Left lung (tissue), 10 donors: ENCODE data around the gene OTOGL. TPM values are rescaled to one million over a fixed set of nuclear protein-coding genes. Genes with fewer than 3 reads are reported as not detected.

Source experiments
- ATAC-seq: fragments of 200-7000 bp; cut with Tn5 transposase; one replicate; pipeline ENCODE4 v1.9.1; 2020; ENCODE audit warnings: moderate library complexity
- DNase-seq, 4 donors: peaks; one replicate each; pipeline ENCODE4 v3.0.0-alpha.2; 2013 to 2020
- H3K27ac ChIP-seq, 2 donors: fragments of 200-600 bp; sonication (generic) in 1 of 2; one replicate each; pipeline versions ENCODE4 v1.5.0 to v1.8.0; 2020 to 2021
- H3K27me3 ChIP-seq, 2 donors: fragments of 200-600 bp; sonication (generic) in 1 of 2; one replicate each; pipeline versions ENCODE4 v1.5.0 to v1.8.0; 2020 to 2021
- H3K36me3 ChIP-seq, 2 donors: fragments of 200-600 bp; sonication (generic) in 1 of 2; one replicate each; pipeline versions ENCODE4 v1.5.0 to v1.8.0; 2020 to 2021
- H3K4me1 ChIP-seq, 2 donors: fragments of 200-600 bp; one replicate each; pipeline ENCODE4 v1.8.0; 2021
- H3K4me3 ChIP-seq, 2 donors: fragments of 200-600 bp; sonication (generic) in 1 of 2; one replicate each; pipeline versions ENCODE4 v1.5.0 to v1.8.0; 2020 to 2021; ENCODE audit warnings: mild to moderate bottlenecking in 1 of 2
- H3K9me3 ChIP-seq, 2 donors: fragments of 200-600 bp; sonication (generic) in 1 of 2; one replicate each; pipeline versions ENCODE4 v1.5.0 to v1.8.0; 2020 to 2021
- CTCF ChIP-seq, 2 donors: fragments of 200-600 bp; sonication (generic) in 1 of 2; IDR thresholded peaks; one replicate each; pipeline versions ENCODE4 v1.5.0 to v1.8.0; 2021; ENCODE audit warnings: antibody characterized with exemption in 2 of 2
- intact Hi-C, 2 donors: fragments of 100-400 bp; cut with DNase I; formaldehyde crosslinking; loops; one replicate each; pipeline versions ENCODE4 v1.11.2 to v1.14.2; 2022
- polyA plus RNA-seq, 6 donors: library from polyadenylated mRNA; unstranded; fragments of 120-200 nt; gene quantifications; one replicate each; pipeline ENCODE4 v1.2.1, GENCODE V29; 2013; ENCODE audit not compliant: insufficient read length in 6 of 6
- total RNA-seq, 2 donors: library from RNA; stranded (reverse); fragmentation: NEBNext Ultra II Directional; extraction: Animal tissue kit (Norgen Biotek cat#: 25700); gene quantifications; one replicate each; pipeline ENCODE4 v1.2.1, GENCODE V29; 2021
- donor health status: DM: no; HTN: yes; CAD: no.
- donor health status: DM: no; HTN: no; CAD: no.

OTOGL gene
- total and polyA plus RNA-seq, 8 donors, result 0.08 to 0.66 (median 0.50) TPM

DNA sequence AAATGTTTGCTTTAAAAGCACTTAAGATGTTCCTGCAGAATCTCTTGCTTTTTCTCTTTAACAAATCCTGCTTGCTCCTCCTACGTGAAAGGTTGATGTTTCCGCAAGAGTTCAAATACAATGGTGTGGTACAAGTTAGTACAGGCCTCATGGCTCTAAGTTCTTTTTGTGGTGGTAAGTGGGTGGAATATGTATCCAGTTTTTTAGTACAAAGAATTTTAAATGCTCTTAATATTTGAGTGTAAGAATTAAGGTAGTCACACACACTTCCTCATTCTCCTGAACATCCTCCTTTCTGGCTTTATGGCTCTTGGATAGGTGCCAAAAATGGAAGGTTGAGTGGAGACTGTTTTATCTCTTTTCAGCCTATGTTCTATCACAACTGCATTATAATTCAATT, 1.8 kb downstream of the OTOGL start:
- no peak for TF ChIP-seq CTCF (IDR thresholded peaks at IDR 0.05)
- Histone ChIP-seq H3K27ac (no peak overlapping the region), H3K36me3 (no peaks in the 10 kb centered on the region), H3K4me3 (no peak overlapping the region), H3K27me3 (no peaks in the 10 kb centered on the region), H3K4me1 (no peaks in the 10 kb centered on the region), H3K9me3 (no peaks in the 10 kb centered on the region)
- DNase-seq, result no peak
- intact Hi-C loops, result no loop called here
- ATAC-seq, result no peak

DNA sequence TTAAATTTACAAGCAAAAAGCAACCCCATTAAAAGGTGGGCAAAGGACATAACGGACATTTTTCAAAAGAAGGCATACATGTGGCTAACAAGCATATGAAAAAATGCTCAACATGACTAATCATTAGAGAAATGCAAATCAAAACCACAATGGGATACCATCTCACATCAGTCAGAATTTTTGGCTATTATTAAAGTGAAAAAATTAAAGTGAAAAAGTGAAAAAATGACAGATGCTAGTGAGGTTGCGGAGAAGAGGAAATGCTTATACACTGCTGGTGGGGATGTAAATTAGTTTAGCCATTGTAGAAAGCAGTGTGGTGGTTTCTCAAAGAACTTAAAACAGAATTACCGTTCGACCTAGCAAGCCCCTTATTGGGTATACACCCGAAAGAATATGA, 7.9 kb downstream of the OTOGL start:
- H3K4me3 ChIP-seq, result no peak overlapping the region
- H3K4me1 ChIP-seq, result no peaks in the 10 kb centered on the region
- intact Hi-C loops, result no loop called here
- no peaks in the 10 kb centered on the region for H3K9me3 ChIP-seq
- ATAC-seq (no peak), DNase-seq (no peak)
- no peaks in the 10 kb centered on the region for H3K36me3 ChIP-seq
- no peak for TF ChIP-seq CTCF (IDR thresholded peaks at IDR 0.05)
- no peaks in the 10 kb centered on the region for H3K27me3 ChIP-seq
- no peak overlapping the region for H3K27ac ChIP-seq

GRCh38 chr12:80116735-80117134, 17.4 kb downstream of the OTOGL start:
- Histone ChIP-seq H3K36me3 (no peaks in the 10 kb centered on the region), H3K4me1 (no peaks in the 10 kb centered on the region), H3K9me3 (peaks cover 0 to 7% of the 10 kb centered on the region in 2 donors), H3K4me3 (no peak overlapping the region), H3K27ac (no peak overlapping the region), H3K27me3 (no peaks in the 10 kb centered on the region)
- TF ChIP-seq CTCF (IDR thresholded peaks at IDR 0.05), result no peak
- ATAC-seq, result no peak
- no peak for DNase-seq
- intact Hi-C loops, result no loop called here

GRCh38 chr12:80118565-80119324, 19.4 kb downstream of the OTOGL start:
- intact Hi-C loops, result no loop called here
- H3K36me3 ChIP-seq, result no peaks in the 10 kb centered on the region
- no peaks in the 10 kb centered on the region for H3K4me1 ChIP-seq
- peaks cover 0 to 2% of the 10 kb centered on the region in 2 donors for H3K9me3 ChIP-seq
- TF ChIP-seq CTCF (IDR thresholded peaks at IDR 0.05), result no peak
- no peaks in the 10 kb centered on the region for H3K27me3 ChIP-seq
- no peak for DNase-seq
- no peak overlapping the region for H3K4me3 ChIP-seq
- ATAC-seq, result no peak
- no peak overlapping the region for H3K27ac ChIP-seq

DNA sequence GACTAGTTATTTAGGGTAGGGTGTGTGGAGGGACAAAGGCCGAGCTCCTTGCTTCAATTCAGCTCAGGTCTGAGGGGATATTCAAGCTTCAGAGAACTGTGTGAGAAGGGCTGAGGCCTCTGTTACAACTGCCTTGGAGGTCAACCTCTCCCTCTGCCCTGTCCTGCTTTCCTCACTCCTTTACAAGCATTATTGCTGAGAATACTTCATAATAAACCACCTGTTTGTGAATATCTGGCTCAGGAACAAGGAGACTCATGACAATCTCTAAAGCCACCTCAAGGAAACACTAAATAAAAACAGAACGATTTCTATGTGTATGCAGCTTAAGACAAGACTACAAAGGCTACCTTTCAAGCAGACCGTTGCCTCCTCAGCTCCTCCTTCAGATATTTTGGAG, 21.7 kb downstream of the OTOGL start:
- no peak overlapping the region for H3K4me3 ChIP-seq
- no peak overlapping the region for H3K27ac ChIP-seq
- H3K27me3 ChIP-seq, result no peaks in the 10 kb centered on the region
- no peaks in the 10 kb centered on the region for H3K9me3 ChIP-seq
- ATAC-seq (no peak), DNase-seq (no peak)
- TF ChIP-seq CTCF (IDR thresholded peaks at IDR 0.05), result no peak
- no peaks in the 10 kb centered on the region for H3K4me1 ChIP-seq
- H3K36me3 ChIP-seq, result no peaks in the 10 kb centered on the region
- intact Hi-C loops, result no loop called here
